Effector CD4-positive, alpha-beta T cell (primary cell): ENCODE data around the gene CNDP2.
"Not testable (repeated sequence)": the region's sequence is repeated elsewhere in the genome, so short reads cannot be mapped to it uniquely, and the experiment has no call there.

Source experiments
- DNase-seq: peaks from one replicate; pipeline ENCODE4 v3.0.0-alpha.2; 2020

Gene CNDP2

DNA sequence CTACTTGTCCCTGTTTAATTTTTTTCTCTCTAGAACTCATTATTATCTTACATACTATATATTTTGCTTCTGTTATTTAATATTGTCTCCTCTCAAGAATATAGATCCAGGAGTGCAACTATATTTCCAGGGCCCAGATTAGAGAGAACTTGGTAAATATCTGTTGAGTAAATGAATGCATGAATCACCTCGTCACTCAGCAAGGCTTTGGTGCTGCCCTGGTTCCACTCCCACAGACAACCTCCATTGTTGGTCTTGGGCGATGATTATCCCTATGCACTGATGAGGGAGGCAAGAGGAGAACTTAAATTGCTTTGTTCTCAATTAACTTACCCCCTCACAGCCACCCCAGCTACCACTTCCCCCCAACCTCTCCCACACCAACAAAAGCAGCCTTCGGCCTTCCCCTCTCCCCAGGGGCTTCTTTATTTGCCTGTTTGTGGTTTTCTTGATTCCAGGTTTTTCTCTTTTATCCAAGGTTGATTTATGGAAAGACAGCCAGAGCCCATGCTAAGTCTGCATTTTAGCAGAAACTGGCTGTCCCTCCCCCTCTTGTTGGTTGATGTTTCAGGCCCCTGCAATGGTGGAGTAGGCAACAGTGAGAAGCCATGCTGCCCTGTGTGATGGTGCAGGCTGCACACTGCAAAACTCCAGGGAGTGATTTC is 22.1 kb upstream of the CNDP2 start:
- no peak for DNase-seq

DNA sequence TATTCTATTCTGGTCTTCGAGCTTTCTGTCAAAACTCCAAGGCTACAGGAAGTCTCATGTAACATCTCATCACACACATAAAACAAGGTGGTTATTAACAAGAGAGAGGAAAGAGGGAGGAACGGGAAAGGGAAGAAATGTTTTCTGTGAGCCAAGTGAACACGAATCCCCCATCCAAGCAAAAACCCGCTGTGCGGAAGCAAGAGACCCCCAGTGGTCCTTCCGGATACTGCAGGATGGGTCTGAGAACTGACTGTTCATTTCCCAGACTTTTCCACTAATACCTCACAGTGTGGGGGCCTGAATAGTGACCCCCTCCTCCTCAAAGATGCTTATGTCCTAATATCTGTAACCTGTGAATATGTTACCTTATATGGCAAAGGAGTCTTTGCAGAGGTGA is 20.0 kb upstream of the CNDP2 start:
- no peak for DNase-seq

DNA sequence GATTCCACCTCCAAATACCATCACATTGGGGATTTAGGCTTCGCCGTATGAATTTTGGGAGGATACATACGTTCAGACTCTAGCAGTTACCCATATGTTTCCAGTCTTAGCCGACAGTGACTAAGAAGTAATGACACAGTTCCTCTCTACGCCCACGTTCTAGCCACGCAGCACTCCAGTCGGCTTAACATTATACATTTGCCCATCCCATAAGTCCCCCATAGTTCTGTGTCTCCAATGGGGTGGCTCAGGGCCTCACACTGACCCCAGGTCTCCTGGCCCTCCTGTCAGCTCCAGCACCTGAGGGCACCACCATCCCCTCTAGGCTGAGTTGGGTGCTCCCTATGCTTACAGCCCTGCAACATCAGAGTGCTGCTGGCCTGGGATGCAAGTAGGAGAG is 18.4 kb upstream of the CNDP2 start:
- DNase-seq = no peak

DNA sequence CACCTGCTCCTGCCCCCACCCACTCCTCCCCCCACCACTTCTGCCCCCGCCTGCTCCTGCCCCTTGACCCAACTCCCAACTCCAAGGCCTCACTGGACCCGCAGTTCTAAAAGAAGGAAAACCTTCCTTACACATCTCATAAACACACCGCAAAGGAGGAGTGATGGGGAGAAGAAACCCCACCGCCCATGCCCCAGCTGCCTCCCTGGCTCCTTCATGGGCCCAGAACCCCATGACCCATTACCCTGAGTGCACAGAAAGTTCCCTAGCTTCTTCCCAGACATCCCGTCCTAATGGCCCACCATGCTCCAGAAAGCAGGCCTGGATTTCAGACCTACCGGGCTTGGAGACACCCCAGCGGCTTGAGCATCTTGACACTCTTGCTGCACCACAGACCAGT is 17.8 kb upstream of the CNDP2 start:
- DNase-seq = no peak

DNA sequence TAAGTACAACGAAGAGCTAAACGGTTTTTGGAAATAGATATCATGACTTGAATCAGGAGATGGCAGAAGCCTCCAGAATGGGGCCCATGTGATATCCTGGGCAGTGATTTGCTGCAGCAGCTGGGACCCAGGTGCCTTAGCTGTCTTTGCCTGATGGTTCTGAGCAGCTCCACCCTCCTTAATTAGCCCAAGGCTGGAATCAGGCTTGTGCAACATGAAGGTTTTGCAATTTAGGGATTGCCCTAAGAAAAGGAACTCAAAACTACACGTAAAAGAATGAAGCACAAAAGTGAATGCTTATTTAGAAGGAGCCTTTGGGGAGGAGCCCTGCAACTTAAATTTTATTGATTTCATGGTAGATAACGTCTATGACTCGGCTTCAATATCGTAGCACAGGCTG is 17.3 kb upstream of the CNDP2 start:
- DNase-seq = no peak

DNA sequence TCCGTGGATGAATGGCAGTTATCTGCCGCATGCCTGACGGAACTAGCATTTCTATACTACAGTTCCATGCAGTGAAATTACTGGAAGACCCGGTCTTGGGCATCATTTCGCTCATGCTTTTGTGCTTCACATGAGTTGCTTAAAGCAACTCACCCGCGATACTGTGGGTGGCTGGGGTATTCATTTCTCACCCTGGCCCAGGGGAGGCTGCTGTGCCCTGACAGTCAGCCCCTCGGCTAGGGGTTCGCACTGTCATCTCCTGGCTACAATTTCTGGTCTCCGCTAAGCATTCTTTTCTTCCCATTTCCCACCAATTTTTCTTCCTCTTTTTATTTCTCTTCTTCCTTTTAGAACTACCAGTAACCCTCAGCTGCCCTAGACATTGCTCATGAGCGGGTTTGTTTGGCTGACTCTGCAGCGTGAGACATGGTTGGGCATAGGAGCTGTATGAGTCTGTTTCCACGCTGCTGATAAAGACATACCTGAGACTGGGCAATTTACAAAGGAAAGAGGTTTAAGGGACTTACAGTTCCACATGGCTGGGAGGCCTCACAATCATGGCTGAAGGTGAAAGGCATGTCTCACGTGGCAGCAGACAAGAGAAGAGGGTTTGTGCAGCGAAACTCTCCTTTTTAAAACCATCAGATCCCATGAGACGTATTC is 16.5 kb upstream of the CNDP2 start:
- no peak for DNase-seq

DNA sequence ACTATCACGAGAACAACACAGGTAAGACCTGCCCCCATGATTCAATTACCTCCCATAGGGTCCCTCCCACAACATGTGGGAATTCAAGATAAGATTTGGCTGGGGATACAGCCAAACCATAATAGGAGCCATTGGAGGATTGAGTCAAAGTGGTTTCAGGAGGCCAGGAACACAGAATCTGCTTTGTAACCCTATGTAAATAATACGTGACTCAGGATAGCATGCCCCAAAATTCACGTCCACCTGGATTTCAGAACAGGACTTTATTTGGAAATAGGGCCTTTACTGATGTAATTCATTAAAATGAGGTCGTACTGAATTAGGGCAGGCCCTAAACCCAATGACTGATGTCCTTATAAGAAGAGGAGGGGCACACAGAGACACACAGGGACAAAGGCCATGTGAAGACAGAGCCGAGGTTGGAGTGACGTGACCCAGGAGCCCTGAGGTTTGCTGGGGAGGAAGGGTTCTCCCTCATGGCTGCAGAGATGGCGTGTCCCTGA is 16.0 kb upstream of the CNDP2 start:
- DNase-seq = no peak

DNA sequence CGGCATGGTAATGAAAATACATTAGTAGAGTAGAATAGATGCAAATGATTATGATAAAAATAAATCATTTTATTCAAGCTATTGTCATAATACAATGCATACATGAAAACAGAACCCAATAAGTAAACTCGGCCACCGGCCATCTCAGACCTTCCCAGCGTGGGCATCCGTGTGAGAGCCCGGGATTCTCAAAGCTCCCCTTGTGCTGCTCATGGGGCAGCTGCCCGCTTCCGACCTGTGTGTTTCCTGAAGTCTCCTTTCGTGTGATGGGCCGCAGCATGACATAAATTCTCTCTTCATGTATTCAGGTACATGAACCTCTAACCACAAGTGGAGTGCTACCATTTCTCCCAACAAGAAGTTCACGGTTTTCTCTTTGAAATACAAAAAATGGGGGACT is 13.5 kb upstream of the CNDP2 start:
- DNase-seq = no peak

DNA sequence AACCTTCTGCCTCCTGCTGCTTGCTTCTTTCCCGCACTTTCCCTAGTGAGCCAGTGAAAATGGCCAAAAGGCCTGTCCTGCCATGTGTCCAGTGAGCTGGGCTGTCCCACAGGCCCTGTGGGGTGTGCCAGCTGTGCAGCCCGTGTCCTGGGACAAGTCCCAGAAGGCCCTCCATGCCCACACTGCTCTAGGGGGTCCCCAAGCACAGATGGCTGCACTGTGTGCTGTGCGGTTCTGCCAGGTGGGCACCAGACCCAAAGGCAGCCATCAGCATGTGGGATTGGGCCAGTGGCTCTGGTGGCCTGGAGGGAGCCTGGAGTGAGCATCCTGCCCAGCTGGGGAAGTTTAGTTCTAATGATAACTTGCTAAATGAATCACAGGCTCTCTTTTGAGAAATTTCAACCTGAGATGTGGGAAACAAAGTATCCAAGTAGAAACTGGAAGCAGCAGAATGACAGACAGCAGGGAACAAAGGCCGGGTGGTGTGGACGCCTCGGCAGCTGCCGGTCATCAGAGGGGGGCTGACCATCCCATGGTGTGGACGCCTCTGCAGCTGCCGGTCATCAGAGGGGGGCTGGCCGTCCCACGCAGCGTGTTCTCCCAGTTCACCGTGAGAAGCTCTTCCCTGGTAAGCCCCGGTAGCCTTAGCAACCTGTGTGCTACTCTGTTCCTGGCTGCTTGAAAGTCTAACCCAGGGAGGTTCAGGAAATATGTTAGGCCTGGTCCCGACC is 9.9 kb upstream of the CNDP2 start:
- DNase-seq = no peak

DNA sequence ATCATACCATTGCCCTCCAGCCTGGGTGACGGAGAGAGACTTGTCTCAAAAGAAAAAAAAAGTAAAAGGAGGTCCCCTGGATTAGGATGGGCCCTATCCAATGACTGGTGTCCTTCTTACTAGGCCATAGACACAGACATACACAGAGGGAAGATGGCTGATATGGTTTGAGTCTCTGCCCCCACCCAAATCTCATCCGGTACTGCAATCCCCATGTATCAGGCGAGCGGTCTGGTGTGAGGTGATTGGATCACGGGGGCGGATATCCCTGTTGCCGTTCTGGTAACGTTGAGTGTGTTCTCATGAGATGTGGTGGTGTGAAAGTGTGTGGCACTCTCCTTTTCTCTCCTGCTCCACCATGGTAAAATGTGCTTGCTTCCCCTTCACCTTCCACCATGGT is 7.8 kb upstream of the CNDP2 start:
- no peak for DNase-seq

DNA sequence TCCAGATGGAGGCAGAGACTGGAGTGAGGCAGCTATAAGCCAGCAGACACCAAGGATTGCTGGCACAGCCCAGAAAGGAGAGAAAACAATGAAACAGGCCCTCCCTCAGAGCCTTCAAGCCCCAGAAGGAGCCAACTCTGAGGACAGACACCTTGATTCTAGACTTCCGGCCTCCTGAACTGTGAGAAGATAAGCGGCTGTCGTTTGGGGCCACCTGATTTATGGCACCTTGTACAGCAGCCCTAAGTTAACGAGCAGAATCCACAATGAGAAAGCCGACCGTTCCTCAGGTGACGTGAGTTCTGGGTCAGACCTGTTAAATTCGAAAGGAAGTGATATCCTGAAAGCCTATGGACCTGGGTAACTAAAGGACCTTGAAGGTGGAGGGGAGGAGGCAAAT is 7.3 kb upstream of the CNDP2 start:
- no peak for DNase-seq

DNA sequence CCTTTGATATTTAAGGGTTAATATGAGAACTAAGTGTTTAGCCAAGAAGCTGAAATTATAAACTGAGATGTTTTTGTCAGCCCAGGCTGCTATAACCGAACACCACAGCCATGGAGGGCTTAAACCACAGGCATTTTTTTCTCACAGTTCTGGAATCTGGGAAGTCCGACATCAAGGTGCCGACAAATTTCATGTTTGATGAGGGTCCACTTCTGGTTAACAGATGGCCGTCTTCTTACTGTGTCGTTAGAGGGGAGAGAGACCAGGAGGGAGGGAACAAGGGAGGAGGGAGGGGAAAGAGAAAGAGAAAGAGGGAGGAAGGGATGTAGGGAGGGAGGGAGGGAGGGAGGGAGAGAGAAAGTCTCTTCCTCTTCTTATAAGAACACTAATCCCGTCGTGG is 6.5 kb upstream of the CNDP2 start:
- no peak for DNase-seq

DNA sequence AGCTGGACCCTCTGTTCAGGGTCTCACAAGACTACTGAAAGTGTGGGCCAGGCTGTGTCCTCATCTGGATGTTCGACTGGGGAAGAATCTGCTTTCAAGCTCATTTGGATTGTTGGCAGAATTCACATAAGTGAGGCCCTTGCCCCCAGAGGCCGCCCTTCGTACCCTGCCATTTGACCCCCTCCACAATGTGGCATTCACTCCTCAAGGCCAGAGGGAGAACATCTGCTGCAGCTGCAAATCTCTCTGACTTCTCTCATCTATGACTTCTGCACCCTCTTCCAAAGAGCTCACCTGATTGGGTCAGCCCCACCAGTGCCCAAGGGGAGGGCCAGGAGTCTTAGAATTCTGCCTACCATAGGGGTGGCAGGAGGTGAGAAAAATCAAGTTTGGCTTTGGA is 3.9 kb upstream of the CNDP2 start:
- no peak for DNase-seq

DNA sequence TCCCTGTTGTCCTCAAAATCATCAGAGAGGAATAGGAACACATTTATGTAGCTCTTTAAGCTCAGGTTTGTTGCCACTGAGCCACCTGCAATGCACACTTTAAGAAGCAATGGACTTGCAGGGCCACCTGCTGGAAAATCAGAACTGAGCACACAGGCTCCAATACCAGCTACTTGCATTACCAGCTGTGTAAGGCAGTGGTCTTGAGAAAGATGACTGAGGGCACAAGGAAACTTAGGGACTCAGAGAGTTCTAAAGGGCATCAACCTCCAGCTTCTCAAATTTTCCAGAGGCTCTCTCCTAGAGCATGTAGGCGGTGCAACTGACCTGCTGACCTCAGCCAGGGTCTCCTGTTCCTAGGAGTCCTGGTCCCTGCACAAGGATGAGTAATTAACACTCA is 2.5 kb upstream of the CNDP2 start:
- peak; percentile 55 for DNase-seq

DNA sequence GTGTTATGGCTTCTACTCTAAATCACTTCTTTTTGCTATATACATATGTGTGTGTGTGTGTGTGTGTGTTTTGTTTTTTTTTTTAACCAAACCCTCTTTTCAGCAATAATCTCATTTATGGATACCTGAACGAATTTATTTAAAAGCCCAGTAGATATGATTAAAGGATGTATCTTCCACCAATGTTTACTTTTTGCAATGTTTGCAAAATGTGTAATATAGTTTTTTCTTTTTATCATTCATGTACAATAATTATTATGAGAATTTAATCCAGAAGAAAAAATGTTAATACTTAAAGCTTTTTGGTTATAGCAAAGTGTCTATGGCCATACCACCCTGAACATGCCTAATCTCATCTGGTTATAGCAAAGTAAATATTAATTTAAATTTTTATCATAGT is 1.6 kb upstream of the CNDP2 start:
- no peak for DNase-seq

DNA sequence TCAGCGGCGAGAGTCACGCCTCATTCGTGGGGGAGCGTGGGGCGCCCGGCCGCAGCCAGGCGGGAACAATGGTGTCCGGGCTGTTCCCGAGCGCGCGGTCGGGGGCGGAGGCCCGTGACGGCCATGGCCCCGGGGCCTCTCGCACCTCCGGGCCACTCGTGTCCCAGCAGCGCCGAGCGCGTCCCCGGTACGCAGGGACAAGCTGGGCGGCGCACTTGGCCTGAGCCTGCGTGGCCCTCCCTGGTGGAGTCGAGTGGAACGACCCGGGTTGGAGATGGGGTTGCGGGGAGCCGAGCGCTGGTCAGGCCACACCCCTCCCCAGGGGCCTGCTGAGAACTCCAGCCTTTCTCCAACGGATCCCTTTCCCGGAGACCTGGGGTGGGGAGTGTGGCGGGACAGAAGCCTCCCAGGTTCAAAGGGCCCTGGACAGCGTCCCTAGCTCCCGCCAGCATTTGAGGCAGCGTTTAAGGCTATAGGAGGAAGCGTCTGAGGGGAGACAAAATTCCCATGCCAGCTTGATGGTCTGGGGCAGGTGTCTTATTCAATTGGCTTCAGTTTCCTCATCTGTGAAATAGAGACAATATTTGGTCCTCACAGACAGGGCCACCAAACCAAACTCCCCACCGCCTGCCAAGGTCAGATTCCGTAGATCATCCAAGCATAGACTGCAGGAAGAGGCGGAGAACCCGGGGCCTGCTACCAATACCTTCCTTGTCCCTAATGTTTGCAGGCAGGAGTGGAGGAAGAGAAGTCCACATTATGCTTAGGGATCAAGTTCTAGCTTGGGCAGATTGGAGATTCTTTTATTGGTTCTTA is 553 bp downstream of the CNDP2 start:
- DNase-seq = no peak

DNA sequence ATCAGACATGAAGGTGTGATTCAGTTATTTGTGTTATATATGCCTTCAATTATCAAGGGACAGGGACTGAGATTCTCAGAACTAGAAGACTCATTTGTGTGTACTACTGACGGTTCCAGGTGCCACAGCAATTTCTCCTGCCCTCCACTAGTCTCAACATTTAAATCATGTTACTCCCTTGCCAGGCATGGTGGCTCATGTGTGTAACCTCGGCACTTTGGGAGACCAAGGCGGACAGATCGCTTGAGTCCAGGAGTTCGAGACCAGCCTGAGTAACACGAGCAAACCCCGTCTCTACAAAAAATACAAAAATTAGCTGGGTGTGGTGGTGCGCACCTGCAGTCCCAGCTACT is 1.1 kb downstream of the CNDP2 start:
- DNase-seq = no peak

DNA sequence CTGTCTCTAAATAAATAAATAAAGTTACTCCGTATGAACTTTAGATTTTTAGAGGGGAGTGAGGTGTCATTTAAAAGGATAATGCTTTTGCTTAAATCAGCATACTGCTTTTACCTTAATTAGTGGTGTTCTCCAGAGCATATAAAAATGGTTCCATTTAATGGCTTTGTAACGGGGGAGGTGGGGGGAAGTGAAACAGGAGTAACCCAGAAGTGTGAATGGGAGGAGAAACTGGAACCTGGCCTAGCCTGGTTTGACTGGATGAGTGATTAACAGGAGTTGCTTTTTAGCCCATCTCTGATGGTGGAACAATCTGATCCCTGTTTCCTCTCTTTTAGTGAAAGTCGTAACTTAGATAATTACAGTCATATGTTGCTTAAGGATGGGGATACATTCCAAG is 1.6 kb downstream of the CNDP2 start:
- DNase-seq = no peak

DNA sequence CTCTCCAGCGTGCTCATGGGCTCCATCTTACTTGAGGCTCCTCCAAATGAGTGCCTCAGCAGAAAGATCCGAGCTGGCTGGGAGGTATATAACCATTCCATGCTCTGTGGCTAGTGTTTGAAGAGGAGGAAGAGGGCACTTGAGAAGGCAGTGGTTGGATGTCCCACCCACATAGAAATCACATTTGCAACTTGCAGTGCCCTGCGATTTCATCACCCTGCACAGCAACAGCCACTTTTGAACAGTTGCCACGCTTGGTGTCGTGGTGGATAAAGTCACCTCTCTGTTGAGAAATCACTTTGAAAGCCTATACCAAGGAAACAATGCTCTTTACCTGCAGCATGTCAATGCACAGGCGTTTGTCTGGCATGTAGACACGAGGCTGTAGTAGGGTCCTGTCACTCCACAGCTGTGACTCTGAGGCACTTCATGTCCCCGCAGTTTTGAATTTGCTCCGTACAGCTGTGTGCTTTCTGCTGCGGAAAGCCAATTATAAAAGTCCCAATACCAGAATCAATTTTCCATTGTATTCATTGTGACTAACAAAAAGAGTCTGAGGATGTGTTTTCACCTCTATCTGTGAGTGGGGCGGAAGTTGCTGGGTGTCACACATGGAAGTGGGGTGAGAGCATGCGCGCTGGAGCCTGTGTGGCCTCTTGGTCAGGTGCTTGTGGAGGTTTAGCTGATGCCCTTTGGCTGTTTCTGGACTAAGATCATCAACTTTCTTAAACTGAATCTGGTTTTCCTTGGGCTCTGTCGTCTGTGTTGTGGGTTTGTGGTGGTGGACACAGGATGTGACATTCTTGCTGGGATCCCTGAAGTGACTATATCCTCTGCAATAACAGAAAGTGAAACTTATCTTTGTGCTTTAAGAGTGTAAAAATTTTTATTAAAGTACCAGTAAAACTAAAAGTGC is 2.8 kb downstream of the CNDP2 start:
- peak; percentile 66 for DNase-seq

DNA sequence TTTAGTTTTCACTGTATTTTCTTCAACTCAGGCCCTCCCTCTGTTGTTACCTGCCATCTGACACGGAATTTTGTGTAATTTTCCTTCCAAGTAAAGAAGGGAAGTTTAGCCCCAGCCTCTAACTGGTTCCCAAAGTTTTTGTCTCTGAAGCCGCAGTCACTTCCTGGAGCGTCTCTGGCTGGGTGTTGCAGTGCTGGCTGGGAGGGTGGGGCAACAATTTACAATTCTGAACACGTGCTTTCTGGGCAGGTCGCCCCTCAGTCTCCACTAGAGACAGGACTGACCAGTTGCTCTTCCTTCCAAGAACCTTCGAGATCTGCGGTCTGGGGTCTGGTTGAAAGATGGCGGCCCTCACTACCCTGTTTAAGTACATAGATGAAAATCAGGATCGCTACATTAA is 3.5 kb downstream of the CNDP2 start:
- DNase-seq = peak; percentile 17

DNA sequence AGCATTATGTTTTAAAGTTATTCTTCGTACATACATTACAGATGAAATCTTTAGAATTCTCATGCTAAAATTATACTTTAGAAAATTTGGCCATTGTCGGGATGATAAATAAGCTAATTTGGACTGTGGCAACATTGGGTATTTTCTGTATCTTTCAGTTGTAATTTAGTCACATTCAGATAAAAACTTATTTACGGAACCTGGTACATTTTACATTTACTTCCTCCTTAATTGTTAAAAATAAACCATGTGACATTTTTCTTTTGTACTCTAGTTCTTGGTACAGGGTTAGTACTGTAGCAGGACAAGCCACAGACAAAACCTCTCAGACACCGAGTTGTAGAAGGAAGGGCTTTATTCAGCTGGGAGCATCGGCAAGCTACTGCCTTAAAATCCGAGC is 4.2 kb downstream of the CNDP2 start:
- DNase-seq = no peak

DNA sequence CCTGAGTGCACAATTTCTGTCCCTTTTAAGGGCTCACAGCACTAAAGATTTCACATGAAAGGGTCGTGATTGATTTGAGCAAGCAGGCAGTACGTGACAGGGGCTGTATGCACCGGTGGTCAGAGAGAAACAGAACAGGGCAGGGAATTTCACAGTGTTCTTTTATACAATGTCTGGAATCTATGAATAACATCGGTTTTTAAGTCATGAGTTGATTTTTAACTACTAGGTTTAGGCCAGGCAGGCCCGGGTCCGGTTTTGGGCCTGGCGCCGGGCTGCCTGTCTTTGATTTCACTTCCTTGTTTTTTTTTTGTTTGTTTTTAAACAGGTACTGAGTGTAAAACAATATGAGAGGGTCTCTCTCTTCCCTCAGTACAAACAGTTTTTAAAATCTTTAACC is 4.6 kb downstream of the CNDP2 start:
- DNase-seq = not testable (repeated sequence)
